Mucosa of descending colon (tissue), 3 donors: ENCODE results near the gene IL17D. TPM values are rescaled to one million over a fixed set of nuclear protein-coding genes. Genes with fewer than 3 reads are reported as not detected.
"Not testable (repeated sequence)": the region's sequence is repeated elsewhere in the genome, so short reads cannot be mapped to it uniquely, and the experiment has no call there.

Experiments
- ATAC-seq: fragments of 200-7000 bp; cut with Tn5 transposase; one replicate; pipeline ENCODE4 v1.9.1; 2020; ENCODE audit warnings: mild to moderate bottlenecking, moderate library complexity
- DNase-seq, 3 donors: peaks; one replicate each; pipeline ENCODE4 v3.0.0-alpha.2; 2020
- H3K36me3 ChIP-seq: fragments of 200-600 bp; one replicate; pipeline ENCODE4 v1.8.0; 2021; ENCODE audit warnings: low read depth, mild to moderate bottlenecking
- H3K4me1 ChIP-seq: fragments of 200-600 bp; one replicate; pipeline ENCODE4 v1.8.0; 2021; ENCODE audit warnings: low read depth, mild to moderate bottlenecking
- H3K4me3 ChIP-seq: fragments of 200-600 bp; one replicate; pipeline ENCODE4 v1.8.0; 2021; ENCODE audit warnings: mild to moderate bottlenecking
- H3K9me3 ChIP-seq: fragments of 200-600 bp; one replicate; pipeline ENCODE4 v1.8.0; 2021; ENCODE audit warnings: mild to moderate bottlenecking
- CTCF ChIP-seq: fragments of 200-600 bp; IDR thresholded peaks from one replicate; pipeline ENCODE4 v1.8.0; 2022; ENCODE audit warnings: antibody characterized with exemption, mild to moderate bottlenecking
- intact Hi-C, 2 donors: fragments of 100-400 bp; cut with DNase I in 1 of 2; cut with micrococcal nuclease in 1 of 2; formaldehyde crosslinking; loops; one replicate each; pipeline versions ENCODE4 v1.11.0 to v1.11.1; 2022; cut with DNase I, micrococcal nuclease
- total RNA-seq, 3 donors: library from RNA; stranded (reverse); fragmentation: NEBNext Ultra II Directional in 2 of 3; extraction: Animal tissue kit (Norgen Biotek cat#: 25700) in 2 of 3; gene quantifications; one replicate each; pipeline versions ENCODE4 v1.2.1 to v1.2.4, GENCODE V29; 2021 to 2023
- donor health status: DM: no; HTN: no; CAD: no; lungs with moderate emphysema.
- donor health status: DM: no; HTN: no; CAD: no.
- donor health status: DM: no; HTN: yes; CAD: no.

The IL17D gene
- total RNA-seq, 3 donors from 2014 or later = 0.41 to 1.5 (median 0.41) TPM

- no peak overlapping the region for H3K4me3 ChIP-seq
- H3K4me1 ChIP-seq = peaks cover 3% of the 10 kb centered on the region
- intact Hi-C loops = no loop called here
- no peaks in the 10 kb centered on the region for H3K9me3 ChIP-seq
- DNase-seq (no peak), ATAC-seq (no peak)
- no peaks in the 10 kb centered on the region for H3K36me3 ChIP-seq
- TF ChIP-seq CTCF = no peak
Measured at GRCh38 chr13:20679879-20680278, 23.6 kb upstream of the IL17D start.

- no peak for DNase-seq
- Histone ChIP-seq H3K36me3 (no peaks in the 10 kb centered on the region), H3K4me3 (no peak overlapping the region), H3K4me1 (no peaks in the 10 kb centered on the region), H3K9me3 (no peaks in the 10 kb centered on the region)
- no peak for ATAC-seq
- TF ChIP-seq CTCF = no peak
- intact Hi-C loops = no loop called here
Measured at GRCh38 chr13:20680416-20681080, 23.0 kb upstream of the IL17D start.

DNA sequence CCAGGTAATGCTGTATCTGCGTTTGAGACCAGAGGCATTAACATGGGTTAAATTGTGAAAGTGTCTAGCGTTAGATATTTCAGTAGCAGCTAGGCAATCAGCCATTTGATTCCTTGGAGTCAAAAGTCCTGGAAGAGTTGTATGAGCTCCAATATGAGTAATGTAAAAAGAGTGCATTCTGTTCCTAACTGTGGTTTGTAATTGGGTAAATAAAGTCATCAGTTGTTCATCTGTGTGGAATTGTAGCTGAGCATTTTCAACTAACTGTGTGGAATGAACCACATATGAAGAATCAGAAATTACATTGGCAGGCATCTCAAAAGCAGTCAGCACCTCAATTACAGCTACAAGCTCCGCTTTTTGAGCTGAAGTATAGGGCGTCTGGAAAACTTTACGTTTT is 22.0 kb upstream of the IL17D start:
- intact Hi-C loops, H3K36me3 ChIP-seq, H3K4me3 ChIP-seq, ATAC-seq, H3K9me3 ChIP-seq, DNase-seq, H3K4me1 ChIP-seq: not testable (repeated sequence)

GRCh38 chr13:20682061-20682460 is 21.4 kb upstream of the IL17D start:
- no peak for TF ChIP-seq CTCF
- ATAC-seq (no peak), DNase-seq (no peak)

GRCh38 chr13:20684041-20684440 is 19.5 kb upstream of the IL17D start:
- no peak overlapping the region for H3K4me3 ChIP-seq
- no peaks in the 10 kb centered on the region for H3K4me1 ChIP-seq
- ATAC-seq (no peak), DNase-seq (no peak)
- intact Hi-C loops = no loop called here
- no peaks in the 10 kb centered on the region for H3K9me3 ChIP-seq
- H3K36me3 ChIP-seq = no peaks in the 10 kb centered on the region
- TF ChIP-seq CTCF = no peak

More at GRCh38 chr13:20682061-20682460, 21.4 kb upstream of the IL17D start:
- H3K4me1 ChIP-seq = no peaks in the 10 kb centered on the region
- intact Hi-C loops = no loop called here
- H3K36me3 ChIP-seq = no peaks in the 10 kb centered on the region
- no peak overlapping the region for H3K4me3 ChIP-seq
- H3K9me3 ChIP-seq = no peaks in the 10 kb centered on the region

DNA sequence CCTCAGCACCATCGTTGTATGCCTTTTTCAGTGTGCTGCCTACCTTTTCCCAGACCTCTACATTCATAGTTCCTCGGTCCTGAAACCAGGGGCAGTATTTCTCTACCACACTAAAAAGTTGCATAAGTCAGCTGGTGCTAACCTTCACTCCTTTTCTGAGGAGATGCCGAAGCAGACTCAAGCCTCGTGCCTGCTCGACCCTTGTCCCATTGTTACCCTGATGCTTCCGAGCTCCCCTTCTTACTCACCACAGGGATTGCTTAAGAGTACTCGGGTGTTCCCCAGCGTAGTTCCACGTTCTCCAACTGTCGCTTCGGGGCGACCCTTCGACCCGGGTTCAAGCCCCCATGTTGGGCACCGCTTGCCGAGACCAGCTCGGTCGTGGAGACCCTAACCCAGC is 19.0 kb upstream of the IL17D start:
- ATAC-seq (no peak), DNase-seq (no peak)
- H3K36me3 ChIP-seq = no peaks in the 10 kb centered on the region
- H3K9me3 ChIP-seq = no peaks in the 10 kb centered on the region
- H3K4me3 ChIP-seq = no peak overlapping the region
- no peak for TF ChIP-seq CTCF
- intact Hi-C loops = no loop called here
- no peaks in the 10 kb centered on the region for H3K4me1 ChIP-seq
